ENCODE measurements around the gene SPRN. TPM values are rescaled to one million over a fixed set of nuclear protein-coding genes. Genes with fewer than 3 reads are reported as not detected.

The SPRN gene
- total RNA-seq, 2 donors from 2014 or later, result 0.09 to 1.2 TPM

- TF ChIP-seq CTCF (IDR thresholded peaks at IDR 0.05), result no peak
- no peak for TF ChIP-seq POLR2AphosphoS5 (IDR thresholded peaks at IDR 0.05)
- TF ChIP-seq POLR2A (IDR thresholded peaks at IDR 0.05), result no peak
- no peak for DNase-seq (ENCODE audit: low spot score)
- Histone ChIP-seq H3K36me3 (no peaks in the 10 kb centered on the region), H3K4me3 (no peak overlapping the region), H3K27me3 (replicated peaks; ENCODE audit: insufficient read depth) (no peaks in the 10 kb centered on the region), H3K27ac (no peak overlapping the region), H3K9me3 (no peaks in the 10 kb centered on the region), H3K4me1 (replicated peaks) (no peaks in the 10 kb centered on the region)
- intact Hi-C loops (cut with DNase I), result no loop called here
- whole genome bisulfite sequencing, result 89% methylated on average over 10 of the region's 10 CpGs
Measured at GRCh38 chr10:133462512-133463305, 38.3 kb upstream of the SPRN start.

GRCh38 chr10:133461841-133462240, 37.4 kb upstream of the SPRN start:
- Histone ChIP-seq H3K9me3 (no peaks in the 10 kb centered on the region), H3K4me1 (replicated peaks) (no peaks in the 10 kb centered on the region), H3K27me3 (replicated peaks; ENCODE audit: insufficient read depth) (no peaks in the 10 kb centered on the region), H3K36me3 (no peaks in the 10 kb centered on the region), H3K4me3 (no peak overlapping the region), H3K27ac (no peak overlapping the region)
- TF ChIP-seq CTCF (IDR thresholded peaks at IDR 0.05) (no peak), POLR2AphosphoS5 (IDR thresholded peaks at IDR 0.05) (no peak), POLR2A (IDR thresholded peaks at IDR 0.05) (no peak)
- WGBS, result 72% methylated on average over 7 of the region's 8 CpGs
- no peak for DNase-seq (ENCODE audit: low spot score)
- intact Hi-C loops (cut with DNase I), result no loop called here

- WGBS, result 95% methylated on average over 7 of the region's 7 CpGs
- intact Hi-C loops (cut with DNase I), result no loop called here
- H3K4me3 ChIP-seq, result no peak overlapping the region
- no peaks in the 10 kb centered on the region for H3K27me3 ChIP-seq (replicated peaks; ENCODE audit: insufficient read depth)
- H3K36me3 ChIP-seq, result no peaks in the 10 kb centered on the region
- DNase-seq (ENCODE audit: low spot score), result no peak
- no peak overlapping the region for H3K27ac ChIP-seq
- no peak for TF ChIP-seq POLR2A (IDR thresholded peaks at IDR 0.05)
- no peak for TF ChIP-seq CTCF (IDR thresholded peaks at IDR 0.05)
- TF ChIP-seq POLR2AphosphoS5 (IDR thresholded peaks at IDR 0.05), result no peak
- no peaks in the 10 kb centered on the region for H3K9me3 ChIP-seq
- H3K4me1 ChIP-seq (replicated peaks), result no peaks in the 10 kb centered on the region
Measured at GRCh38 chr10:133461027-133461426, 36.6 kb upstream of the SPRN start.

GRCh38 chr10:133460208-133460769, 35.9 kb upstream of the SPRN start:
- H3K4me1 ChIP-seq (replicated peaks), result no peaks in the 10 kb centered on the region
- H3K9me3 ChIP-seq, result no peaks in the 10 kb centered on the region
- intact Hi-C loops (cut with DNase I), result no loop called here
- DNase-seq (ENCODE audit: low spot score), result no peak
- H3K36me3 ChIP-seq, result no peaks in the 10 kb centered on the region
- H3K27ac ChIP-seq, result no peak overlapping the region
- TF ChIP-seq CTCF (IDR thresholded peaks at IDR 0.05) (no peak), POLR2AphosphoS5 (IDR thresholded peaks at IDR 0.05) (no peak), POLR2A (IDR thresholded peaks at IDR 0.05) (no peak)
- H3K4me3 ChIP-seq, result no peak overlapping the region
- no peaks in the 10 kb centered on the region for H3K27me3 ChIP-seq (replicated peaks; ENCODE audit: insufficient read depth)
- WGBS, result 92% methylated on average over 14 of the region's 14 CpGs
